Measurements from ENCODE around the gene FANCM.
"Not testable (repeated sequence)": the region's sequence is repeated elsewhere in the genome, so short reads cannot be mapped to it uniquely, and the experiment has no call there.

FANCM gene

GRCh38 chr14:45135659-45136395, at the start of gene FANCM:
FANCM (plus strand) TSS chr14:45135930; CDS start chr14:45136032, 102 bp downstream.
- DNase-seq (ENCODE audit: low read depth in 2 of 2) = peak; percentile 96 to 97

- no peak for DNase-seq (ENCODE audit: low read depth in 2 of 2)
These were observed 45.9 kb upstream of the FANCM start for GRCh38 chr14:45089813-45090212.

GRCh38 chr14:45091710-45092109, 44.0 kb upstream of the FANCM start:
- no peak for DNase-seq (ENCODE audit: low read depth in 2 of 2)

- DNase-seq (ENCODE audit: low read depth in 2 of 2) = no peak
These were observed 41.5 kb upstream of the FANCM start for GRCh38 chr14:45094275-45094674.

- no peak for DNase-seq (ENCODE audit: low read depth in 2 of 2)
These were observed 40.6 kb upstream of the FANCM start for GRCh38 chr14:45095143-45095542.

GRCh38 chr14:45096218-45096617, 39.5 kb upstream of the FANCM start:
- DNase-seq (ENCODE audit: low read depth in 2 of 2) = no peak

- no peak for DNase-seq (ENCODE audit: low read depth in 2 of 2)
These were observed 31.9 kb upstream of the FANCM start for GRCh38 chr14:45103806-45104205.

GRCh38 chr14:45104561-45104960, 31.2 kb upstream of the FANCM start:
- no peak for DNase-seq (ENCODE audit: low read depth in 2 of 2)

- DNase-seq (ENCODE audit: low read depth in 2 of 2) = no peak
These were observed 22.6 kb upstream of the FANCM start for GRCh38 chr14:45112896-45113781.

- no peak for DNase-seq (ENCODE audit: low read depth in 2 of 2)
These were observed 21.4 kb upstream of the FANCM start for GRCh38 chr14:45114327-45114726.

GRCh38 chr14:45118594-45118993, 17.1 kb upstream of the FANCM start:
- DNase-seq (ENCODE audit: low read depth in 2 of 2) = no peak

- no peak for DNase-seq (ENCODE audit: low read depth in 2 of 2)
These were observed 15.6 kb upstream of the FANCM start for GRCh38 chr14:45120096-45120495.

- no peak for DNase-seq (ENCODE audit: low read depth in 2 of 2)
These were observed 12.5 kb upstream of the FANCM start for GRCh38 chr14:45123271-45123670.

GRCh38 chr14:45125754-45126153, 10.0 kb upstream of the FANCM start:
- no peak for DNase-seq (ENCODE audit: low read depth in 2 of 2)

- no peak for DNase-seq (ENCODE audit: low read depth in 2 of 2)
These were observed 6.6 kb upstream of the FANCM start for GRCh38 chr14:45128963-45129629.

- no peak for DNase-seq (ENCODE audit: low read depth in 2 of 2)
These were observed 2.1 kb upstream of the FANCM start for GRCh38 chr14:45133683-45134050.

- DNase-seq (ENCODE audit: low read depth in 2 of 2) = peak; percentile 98
These were observed 1.4 kb upstream of the FANCM start, which contains the start of gene FKBP3 for GRCh38 chr14:45134051-45134958. FKBP3 (minus strand) TSS chr14:45134481; CDS start chr14:45134456, 25 bp downstream.

GRCh38 chr14:45135156-45135555, 574 bp upstream of the FANCM start:
- no peak for DNase-seq (ENCODE audit: low read depth in 2 of 2)

GRCh38 chr14:45136399-45136798, 669 bp downstream of the FANCM start:
- DNase-seq (ENCODE audit: low read depth in 2 of 2) = no peak

- DNase-seq (ENCODE audit: low read depth in 2 of 2) = no peak
These were observed 5.0 kb downstream of the FANCM start for GRCh38 chr14:45140661-45141187.

GRCh38 chr14:45142083-45142482, 6.4 kb downstream of the FANCM start:
- not testable (repeated sequence) for DNase-seq (ENCODE audit: low read depth in 2 of 2)

Data from fibroblast of skin of left quadriceps (primary cell).